KMS-11 (cell line): ENCODE data around the gene IMMT.

Experiments
- H2AFZ ChIP-seq: fragments of 200-600 bp; sonication (generic); 2 replicates; pipeline ENCODE4 v1.6.1; 2016; ENCODE audit warnings: antibody characterized with exemption, mixed run types, low read depth
- H3K27ac ChIP-seq: fragments of 200-600 bp; sonication (generic); 2 replicates; pipeline ENCODE4 v1.6.1; 2016; ENCODE audit warnings: mild to moderate bottlenecking, mixed run types
- H3K27me3 ChIP-seq: fragments of 200-600 bp; sonication (generic); 2 replicates; pipeline ENCODE4 v1.6.1; 2017; ENCODE audit warnings: mild to moderate bottlenecking, low read depth, mixed run types, moderate library complexity; ENCODE audit not compliant: insufficient read depth
- H3K36me3 ChIP-seq: fragments of 200-600 bp; sonication (generic); 2 replicates; pipeline ENCODE4 v1.6.1; 2017; ENCODE audit warnings: mild to moderate bottlenecking, mixed run types; ENCODE audit not compliant: insufficient read depth
- H3K4me1 ChIP-seq: fragments of 200-600 bp; sonication (generic); 2 replicates; pipeline ENCODE4 v1.6.1; 2016; ENCODE audit warnings: mild to moderate bottlenecking, low read depth, mixed run types; ENCODE audit not compliant: poor library complexity, severe bottlenecking
- H3K4me2 ChIP-seq: fragments of 200-600 bp; sonication (generic); 2 replicates; pipeline ENCODE4 v1.7.0; 2016; ENCODE audit warnings: mild to moderate bottlenecking, mixed run types
- H3K4me3 ChIP-seq: fragments of 200-600 bp; sonication (generic); IDR thresholded peaks from 2 replicates; pipeline ENCODE4 v1.6.1; 2017; ENCODE audit warnings: low read depth, low read length, mixed read lengths; ENCODE audit not compliant: insufficient read depth
- H3K79me2 ChIP-seq: fragments of 200-600 bp; sonication (generic); 2 replicates; pipeline ENCODE4 v1.6.1; 2016; ENCODE audit warnings: low read depth, mixed run types; ENCODE audit not compliant: insufficient read depth
- H3K9ac ChIP-seq: fragments of 200-600 bp; sonication (generic); 2 replicates; pipeline ENCODE4 v1.6.1; 2016; ENCODE audit warnings: mild to moderate bottlenecking, mixed run types
- H4K20me1 ChIP-seq: fragments of 200-600 bp; sonication (generic); 2 replicates; pipeline ENCODE4 v1.6.1; 2016; ENCODE audit warnings: mild to moderate bottlenecking, mixed run types; ENCODE audit not compliant: insufficient read depth
- CTCF ChIP-seq: fragments of 200-600 bp; sonication (generic); conservative IDR thresholded peaks from 2 replicates; pipeline ENCODE4 v1.6.1; 2017; ENCODE audit warnings: low read depth, mild to moderate bottlenecking, antibody characterized with exemption, low read length, moderate library complexity, mixed read lengths

Gene IMMT

GRCh38 chr2:86194751-86195054 is 559 bp downstream of the IMMT start:
- peak overlapping the region; percentile 88 for H3K4me2 ChIP-seq
- TF ChIP-seq CTCF = no peak
- no peaks in the 10 kb centered on the region for H4K20me1 ChIP-seq
- no peaks in the 10 kb centered on the region for H3K27me3 ChIP-seq
- peak overlapping the region; percentile 94 for H3K4me3 ChIP-seq
- H3K4me1 ChIP-seq = peaks cover 37% of the 10 kb centered on the region
- peak overlapping the region; percentile 53 for H2AFZ ChIP-seq
- peak overlapping the region; percentile 95 for H3K27ac ChIP-seq
- H3K9ac ChIP-seq = peak overlapping the region; percentile 89; the same call in 1 of the 2 replicates
- H3K79me2 ChIP-seq = peaks cover 53% of the 10 kb centered on the region
- H3K36me3 ChIP-seq = no peaks in the 10 kb centered on the region

- Histone ChIP-seq H2AFZ (no peak overlapping the region), H3K36me3 (no peaks in the 10 kb centered on the region), H3K9ac (peak overlapping the region; percentile 89; the same call in 1 of the 2 replicates), H4K20me1 (no peaks in the 10 kb centered on the region), H3K79me2 (peaks cover 56% of the 10 kb centered on the region), H3K4me2 (peak overlapping the region; percentile 88), H3K27ac (peak overlapping the region; percentile 95; the same call in 1 of the 2 replicates), H3K27me3 (no peaks in the 10 kb centered on the region), H3K4me3 (peak overlapping the region; percentile 27), H3K4me1 (peaks cover 41% of the 10 kb centered on the region)
- no peak for TF ChIP-seq CTCF
Observed at GRCh38 chr2:86193901-86194567, 1.2 kb downstream of the IMMT start.

GRCh38 chr2:86189782-86190416 is 5.4 kb downstream of the IMMT start:
- H3K4me1 ChIP-seq = peaks cover 51% of the 10 kb centered on the region
- no peak for TF ChIP-seq CTCF
- H4K20me1 ChIP-seq = peaks cover 20% of the 10 kb centered on the region

GRCh38 chr2:86186431-86186830 is 8.8 kb downstream of the IMMT start:
- H3K4me1 ChIP-seq = peaks cover 26% of the 10 kb centered on the region

More at GRCh38 chr2:86189782-86190416, 5.4 kb downstream of the IMMT start:
- Histone ChIP-seq H3K27ac (no peak overlapping the region), H3K36me3 (no peaks in the 10 kb centered on the region), H3K4me3 (no peak overlapping the region), H3K4me2 (no peak overlapping the region), H3K9ac (no peak overlapping the region), H2AFZ (no peak overlapping the region), H3K27me3 (no peaks in the 10 kb centered on the region), H3K79me2 (peaks cover 97% of the 10 kb centered on the region)

More at GRCh38 chr2:86186431-86186830, 8.8 kb downstream of the IMMT start:
- Histone ChIP-seq H3K4me3 (no peak overlapping the region), H3K27ac (no peak overlapping the region), H4K20me1 (peaks cover 33% of the 10 kb centered on the region), H3K36me3 (no peaks in the 10 kb centered on the region), H3K4me2 (no peak overlapping the region), H2AFZ (no peak overlapping the region), H3K79me2 (peaks cover 100% of the 10 kb centered on the region), H3K27me3 (no peaks in the 10 kb centered on the region), H3K9ac (no peak overlapping the region)
- no peak for TF ChIP-seq CTCF
